HepG2 (cell line): ENCODE data around the gene RASSF4. TPM values are rescaled to one million over a fixed set of nuclear protein-coding genes. Genes with fewer than 3 reads are reported as not detected.

ENCODE experiments used
- ATAC-seq: fragments of 200-7000 bp; cut with Tn5 transposase; 3 replicates; pipeline ENCODE4 v1.9.1; 2020; ENCODE audit warnings: mild to moderate bottlenecking, moderate library complexity
- BruUV-seq: library from RNA; stranded (reverse); fragments of 400-500 nt; replicated peaks from 2 replicates; lab custom pipeline; 2021; lab: Mats Ljungman, UMichigan
- CTCF ChIA-PET: fragments of 300-600 bp; formaldehyde crosslinking; extraction: SDS; loops from one replicate; lab custom pipeline; 2021; ENCODE audit warnings: low total read pairs, inconsistent platforms, low intra/inter-chr PET ratio; lab: Yijun Ruan, JAX
- POLR2A ChIA-PET: fragments of 350-600 bp; sonication (Branson Sonifier 250); formaldehyde crosslinking; loops from one replicate; lab custom pipeline; 2020; ENCODE audit warnings: antibody characterized with exemption, inconsistent platforms; lab: Yijun Ruan, JAX
- DNase-seq: peaks from one replicate; pipeline ENCODE4 v3.0.0-alpha.2; 2015; ENCODE audit warnings: low spot score
- FAIRE-seq: peaks from 3 replicates; lab custom pipeline; 2011; peaks lifted over from hg19 to GRCh38; lab: Jason Lieb, UNC
- H2AFZ ChIP-seq: one replicate; pipeline ENCODE4 v1.6.1; 2011; ENCODE audit warnings: low read length, inconsistent platforms
- H3K27ac ChIP-seq: fragments of 300-600 bp; 3 replicates; pipeline ENCODE4 v1.8.0; 2011; ENCODE audit warnings: mixed run types, mild to moderate bottlenecking, mixed read lengths, low read length, inconsistent platforms; ENCODE audit not compliant: insufficient read depth; ENCODE audit errors: extremely low read length
- H3K27me3 ChIP-seq, 2 experiments: fragments of 200-600 bp in 1 of 2; 2 replicates in 1 of 2; 3 replicates in 1 of 2; pipeline versions ENCODE4 v1.6.0 to v1.8.0; 2011; ENCODE audit warnings: low read length in 2 of 2, mild to moderate bottlenecking in 2 of 2, moderate library complexity in 2 of 2, inconsistent platforms in 1 of 2; ENCODE audit not compliant: insufficient read depth in 2 of 2, control insufficient read depth in 1 of 2
- H3K36me3 ChIP-seq, 2 experiments: fragments of 200-600 bp in 1 of 2; replicated peaks in 1 of 2; 2 replicates in 1 of 2; 3 replicates in 1 of 2; pipeline versions ENCODE4 v1.5.1 to v1.8.0; 2011; ENCODE audit warnings: low read length in 2 of 2, inconsistent platforms in 1 of 2; ENCODE audit not compliant: insufficient read depth in 2 of 2, control insufficient read depth in 1 of 2
- H3K4me1 ChIP-seq: 2 replicates; pipeline ENCODE4 v1.5.1; 2012; ENCODE audit warnings: low read length, inconsistent platforms; ENCODE audit not compliant: insufficient read depth
- H3K4me2 ChIP-seq: 2 replicates; pipeline ENCODE4 v1.6.0; 2011; ENCODE audit warnings: low read depth, low read length, inconsistent platforms
- H3K4me3 ChIP-seq, 3 experiments: fragments of 200-600 bp in 1 of 3; sonication (generic), shearing (Covaris generic) in 1 of 3; replicated peaks in 1 of 3; 2 replicates each; pipeline ENCODE4 v1.5.1; 2011 to 2016; ENCODE audit warnings: low read length in 3 of 3, inconsistent platforms in 2 of 3, low read depth in 2 of 3, mild to moderate bottlenecking in 2 of 3, control low read depth in 1 of 3, mixed read lengths in 1 of 3; ENCODE audit not compliant: insufficient read depth in 1 of 3
- H3K79me2 ChIP-seq: one replicate; pipeline ENCODE4 v1.6.1; 2011; ENCODE audit warnings: low read length, inconsistent platforms; ENCODE audit not compliant: insufficient read depth
- H3K9ac ChIP-seq: 2 replicates; pipeline ENCODE4 v1.6.0; 2011; ENCODE audit warnings: mild to moderate bottlenecking, low read depth, low read length, inconsistent platforms; ENCODE audit not compliant: insufficient read depth
- H3K9me3 ChIP-seq: 2 replicates; pipeline ENCODE4 v1.5.1; 2012; ENCODE audit warnings: mild to moderate bottlenecking, low read length
- H4K20me1 ChIP-seq: 2 replicates; pipeline ENCODE4 v1.6.0; 2011; ENCODE audit warnings: inconsistent platforms, mild to moderate bottlenecking, low read length, moderate library complexity; ENCODE audit not compliant: insufficient read depth
- KLF15 ChIP-seq: sonication (generic); formaldehyde crosslinking; IDR thresholded peaks from 2 replicates; pipeline ENCODE4 v1.8.1; 2023; ENCODE audit warnings: borderline replicate concordance, mild to moderate bottlenecking, inconsistent platforms, missing genetic modification reagents, mixed read lengths
- LCORL ChIP-seq, 2 experiments: fragments of 450-650 bp in 1 of 2; sonication (generic) in 1 of 2; formaldehyde crosslinking in 1 of 2; IDR thresholded peaks; 2 replicates each; pipeline versions ENCODE4 v1.5.0 to v1.6.1; 2017 to 2020; ENCODE audit warnings: antibody characterized with exemption in 1 of 2, missing genetic modification reagents in 1 of 2
- MAZ ChIP-seq, 2 experiments: sonication (generic) in 1 of 2; formaldehyde crosslinking in 1 of 2; IDR thresholded peaks; 2 replicates each; pipeline versions ENCODE4 v1.5.0 to v1.6.1; 2012 to 2020; ENCODE audit warnings: low read depth in 2 of 2, mild to moderate bottlenecking in 2 of 2, borderline replicate concordance in 1 of 2, improper control_type of control experiment in 1 of 2, low read length in 1 of 2, missing genetic modification reagents in 1 of 2, moderate library complexity in 1 of 2
- MEIS2 ChIP-seq: sonication (generic); formaldehyde crosslinking; IDR thresholded peaks from 2 replicates; pipeline ENCODE4 v1.9.0; 2021; ENCODE audit warnings: mild to moderate bottlenecking, missing genetic modification reagents
- PAXIP1 ChIP-seq: sonication (generic); formaldehyde crosslinking; conservative IDR thresholded peaks from 2 replicates; pipeline ENCODE4 v1.4.0; 2020; ENCODE audit warnings: mild to moderate bottlenecking, missing genetic modification reagents, moderate library complexity
- SUZ12 ChIP-seq: fragments of 150-350 bp; IDR thresholded peaks from 2 replicates; pipeline ENCODE4 v1.6.1; 2014; ENCODE audit warnings: low read depth, low read length
- ZBTB7B ChIP-seq: sonication (generic); formaldehyde crosslinking; IDR thresholded peaks from 2 replicates; pipeline ENCODE4 v1.4.0; 2020; ENCODE audit warnings: missing genetic modification reagents
- ZMYM3 ChIP-seq: sonication (generic); formaldehyde crosslinking; IDR thresholded peaks from 2 replicates; pipeline ENCODE4 v1.5.1; 2020; ENCODE audit warnings: mild to moderate bottlenecking, missing genetic modification reagents
- ZNF101 ChIP-seq: sonication (generic); formaldehyde crosslinking; IDR thresholded peaks from 2 replicates; pipeline ENCODE4 v1.4.0; 2020; ENCODE audit warnings: mild to moderate bottlenecking, low read depth, missing genetic modification reagents, borderline replicate concordance
- ZNF224 ChIP-seq: sonication (generic); formaldehyde crosslinking; IDR thresholded peaks from 2 replicates; pipeline ENCODE4 v1.5.0; 2020; ENCODE audit warnings: mild to moderate bottlenecking, missing genetic modification reagents
- ZNF263 ChIP-seq: sonication (generic); formaldehyde crosslinking; IDR thresholded peaks from 2 replicates; pipeline ENCODE4 v1.4.0; 2020; ENCODE audit warnings: missing genetic modification reagents
- ZNF30 ChIP-seq: sonication (generic); formaldehyde crosslinking; IDR thresholded peaks from 2 replicates; pipeline ENCODE4 v1.5.0; 2020; ENCODE audit warnings: mild to moderate bottlenecking, missing genetic modification reagents
- ZNF567 ChIP-seq: sonication (generic); formaldehyde crosslinking; IDR thresholded peaks from 2 replicates; pipeline ENCODE4 v1.8.1; 2023; ENCODE audit warnings: mild to moderate bottlenecking, missing genetic modification reagents, borderline replicate concordance
- ZNF639 ChIP-seq: conservative IDR thresholded peaks from 2 replicates; pipeline ENCODE4 v1.6.1; 2018; ENCODE audit warnings: missing genetic modification reagents
- WGBS: methylation state at CpG from one replicate; pipeline ENCODE4 v1.1.6; 2017; ENCODE audit warnings: low lambda C conversion rate; 5-methylcytosine and 5-hydroxymethylcytosine counted together
- in situ Hi-C: cut with HindIII; loops from 2 replicates; pipeline ENCODE4 v1.10.0; 2017; ENCODE audit warnings: low pct_unique_long_range_greater_than_20kb; ENCODE audit not compliant: extremely low pct_ligation_motif_present
- intact Hi-C: fragments of 100-400 bp; cut with micrococcal nuclease; formaldehyde crosslinking; loops from one replicate; pipeline ENCODE4 v1.10.0; 2022; ENCODE audit not compliant: unreplicated experiment
- polyA plus RNA-seq, 8 experiments: library from polyadenylated mRNA; depleted of rRNA in 3 of 8; stranded (reverse) in 7 of 8; unstranded in 1 of 8; fragments of >200 nt; fragmentation: Illumina TruSeq in 4 of 8; extraction: Trizol in 4 of 8; gene quantifications; 2 replicates each; pipeline versions ENCODE4 v1.2.1 to v1.2.3, GENCODE V29; 2011 to 2016; ENCODE audit warnings: low read depth in 4 of 8, missing spikeins in 1 of 8, mixed read lengths in 1 of 8; ENCODE audit not compliant: insufficient read depth in 1 of 8
- total RNA-seq, 5 experiments: library from RNA; depleted of rRNA; stranded (reverse); fragments of >200 nt; fragmentation: Illumina TruSeq; extraction: Trizol; gene quantifications; 2 replicates each; pipeline ENCODE4 v1.2.3, GENCODE V29; 2016; ENCODE audit warnings: low read depth in 1 of 5

RASSF4 gene
- total and polyA plus RNA-seq, 2 of the 13 experiments (the other 11 are each of a cell fraction or from before 2014, with no cell fraction given): 34.0 to 51.7 TPM

- DNase-seq (peak; percentile 52), ATAC-seq (peak; percentile 4; the same call in 2 of the 3 replicates), FAIRE-seq (no peak)
- Histone ChIP-seq H3K4me1 (peaks cover 74% of the 10 kb centered on the region), H3K9me3 (no peaks in the 10 kb centered on the region), H2AFZ (no peak overlapping the region), H3K27ac (peak overlapping the region; percentile 80), H3K4me3 (peak overlapping the region; percentile 82 to 85 (median 84)), H3K27me3 (no peaks in the 10 kb centered on the region; a peak in 1 of 5 replicates), H3K9ac (peak overlapping the region; percentile 80), H3K4me2 (peak overlapping the region; percentile 95), H3K36me3 (peaks cover 0 to 6% of the 10 kb centered on the region in 2 experiments; a peak in 2 of 5 replicates), H4K20me1 (peaks cover 4% of the 10 kb centered on the region; the same call in 1 of the 2 replicates), H3K79me2 (peaks cover 63% of the 10 kb centered on the region)
- CTCF ChIA-PET: interaction anchor here (1.2 to 1.5 kb wide), 2 partner anchors 14 to 28 kb away, joined by 4 to 5 read pairs; no protein-coding TSS in a partner anchor
- in situ Hi-C loops: loop anchor here (25.0 kb wide), 1 partner anchor 1548 kb away; the partner anchor contains the start of gene HNRNPF
- POLR2A ChIA-PET: interaction anchor here (1.2 to 13.2 kb wide), 8 partner anchors 8 to 34 kb away, joined by 3 to 407 read pairs (median 36); partner anchors contain the start of gene DEPP1
- WGBS: 1% methylated on average over 7 of the region's 7 CpGs
- intact Hi-C loops: loop anchor here (2.0 kb wide), 1 partner anchor 14 kb away; no protein-coding TSS in a partner anchor
- BruUV-seq: no TSS peak
- no peak for TF ChIP-seq ZNF224 (CRISPR knock-in tag)
- peak; percentile 21; the same call in 1 of the 2 replicates for TF ChIP-seq ZBTB7B (CRISPR knock-in tag)
- TF ChIP-seq ZNF567: no peak
- TF ChIP-seq KLF15 (CRISPR knock-in tag): no peak
- no peak for TF ChIP-seq MAZ (IDR thresholded peaks at IDR 0.05; ENCODE audit: borderline replicate concordance, low read depth, low read length)
- TF ChIP-seq MAZ (CRISPR knock-in tag; IDR thresholded peaks at IDR 0.05; ENCODE audit: low read depth): peak; percentile 22; the same call in 1 of the 2 replicates
- TF ChIP-seq ZNF263 (CRISPR knock-in tag): 0 out of 2 replicates have a peak, but pooled peaks have one; percentile 15
- no peak for TF ChIP-seq ZNF639
- TF ChIP-seq LCORL (IDR thresholded peaks at IDR 0.05): no peak
- 0 out of 2 replicates have a peak, but pooled peaks have one; percentile 40 for TF ChIP-seq LCORL (CRISPR knock-in tag; IDR thresholded peaks at IDR 0.05)
- TF ChIP-seq ZNF30 (CRISPR knock-in tag): no peak
- TF ChIP-seq ZMYM3 (CRISPR knock-in tag): no peak
- TF ChIP-seq MEIS2 (CRISPR knock-in tag): 0 out of 2 replicates have a peak, but pooled peaks have one; percentile 35
- no peak for TF ChIP-seq SUZ12
- TF ChIP-seq ZNF101: no peak
- 0 out of 2 replicates have a peak, but pooled peaks have one; percentile 44 for TF ChIP-seq PAXIP1 (CRISPR knock-in tag)
Measured at GRCh38 chr10:44960482-44961229, 1.1 kb downstream of the RASSF4 start.
